H4 (cell line): Measurements from ENCODE around the gene CHCHD6. TPM values are rescaled to one million over a fixed set of nuclear protein-coding genes. Genes with fewer than 3 reads are reported as not detected.

ENCODE experiments used
- DNase-seq: peaks from one replicate; pipeline ENCODE4 v3.0.0-alpha.2; 2015; ENCODE audit warnings: low spot score
- total RNA-seq: library from RNA; depleted of rRNA; stranded (reverse); fragments of >200 nt; shearing (Covaris generic); gene quantifications from 2 replicates; pipeline ENCODE4 v1.2.3, GENCODE V29; 2014

Gene CHCHD6
- total RNA-seq, 1 experiment from 2014 or later, result 16.5 TPM

GRCh38 chr3:126977821-126978220 is 273.8 kb downstream of the CHCHD6 start:
- no peak for DNase-seq

- DNase-seq, result no peak
Measured at GRCh38 chr3:126978291-126978690, 274.3 kb downstream of the CHCHD6 start.

- no peak for DNase-seq
Measured at GRCh38 chr3:126979046-126979628, 275.1 kb downstream of the CHCHD6 start.

- DNase-seq, result no peak
Measured at GRCh38 chr3:126980266-126980811, 276.3 kb downstream of the CHCHD6 start.

- no peak for DNase-seq
Measured at GRCh38 chr3:126982126-126982470, 278.1 kb downstream of the CHCHD6 start.

- peak; percentile 65 for DNase-seq
Measured at GRCh38 chr3:126982471-126983175, 278.6 kb downstream of the CHCHD6 start, which contains the start of gene PLXNA1. Gene PLXNA1, plus strand, starts transcription at chr3:126983115. Its CDS starts 5,479 bp downstream, at chr3:126988594.

- no peak for DNase-seq
Measured at GRCh38 chr3:126983276-126983652, 279.2 kb downstream of the CHCHD6 start.

- DNase-seq, result no peak
Measured at GRCh38 chr3:126983653-126984390, 279.8 kb downstream of the CHCHD6 start.

- DNase-seq, result no peak
Measured at GRCh38 chr3:126984391-126985131, 280.5 kb downstream of the CHCHD6 start.

- no peak for DNase-seq
Measured at GRCh38 chr3:126985132-126985985, 281.3 kb downstream of the CHCHD6 start.

- DNase-seq, result no peak
Measured at GRCh38 chr3:126986001-126986400, 282.0 kb downstream of the CHCHD6 start.

GRCh38 chr3:126987129-126987528 is 283.1 kb downstream of the CHCHD6 start:
- no peak for DNase-seq

- no peak for DNase-seq
Measured at GRCh38 chr3:126987596-126987995, 283.6 kb downstream of the CHCHD6 start.

GRCh38 chr3:126988451-126989021 is 284.5 kb downstream of the CHCHD6 start:
- no peak for DNase-seq

- no peak for DNase-seq
Measured at GRCh38 chr3:126989316-126990023, 285.4 kb downstream of the CHCHD6 start.

- DNase-seq, result no peak
Measured at GRCh38 chr3:126990024-126990700, 286.1 kb downstream of the CHCHD6 start.

- DNase-seq, result no peak
Measured at GRCh38 chr3:126990890-126991289, 286.9 kb downstream of the CHCHD6 start.

GRCh38 chr3:126991366-126992200 is 287.5 kb downstream of the CHCHD6 start:
- no peak for DNase-seq
